ENCODE results near the gene CALY.
A peak's percentile ranks its signal among the peaks of the same experiment; 100 is the strongest.

CALY gene

DNA sequence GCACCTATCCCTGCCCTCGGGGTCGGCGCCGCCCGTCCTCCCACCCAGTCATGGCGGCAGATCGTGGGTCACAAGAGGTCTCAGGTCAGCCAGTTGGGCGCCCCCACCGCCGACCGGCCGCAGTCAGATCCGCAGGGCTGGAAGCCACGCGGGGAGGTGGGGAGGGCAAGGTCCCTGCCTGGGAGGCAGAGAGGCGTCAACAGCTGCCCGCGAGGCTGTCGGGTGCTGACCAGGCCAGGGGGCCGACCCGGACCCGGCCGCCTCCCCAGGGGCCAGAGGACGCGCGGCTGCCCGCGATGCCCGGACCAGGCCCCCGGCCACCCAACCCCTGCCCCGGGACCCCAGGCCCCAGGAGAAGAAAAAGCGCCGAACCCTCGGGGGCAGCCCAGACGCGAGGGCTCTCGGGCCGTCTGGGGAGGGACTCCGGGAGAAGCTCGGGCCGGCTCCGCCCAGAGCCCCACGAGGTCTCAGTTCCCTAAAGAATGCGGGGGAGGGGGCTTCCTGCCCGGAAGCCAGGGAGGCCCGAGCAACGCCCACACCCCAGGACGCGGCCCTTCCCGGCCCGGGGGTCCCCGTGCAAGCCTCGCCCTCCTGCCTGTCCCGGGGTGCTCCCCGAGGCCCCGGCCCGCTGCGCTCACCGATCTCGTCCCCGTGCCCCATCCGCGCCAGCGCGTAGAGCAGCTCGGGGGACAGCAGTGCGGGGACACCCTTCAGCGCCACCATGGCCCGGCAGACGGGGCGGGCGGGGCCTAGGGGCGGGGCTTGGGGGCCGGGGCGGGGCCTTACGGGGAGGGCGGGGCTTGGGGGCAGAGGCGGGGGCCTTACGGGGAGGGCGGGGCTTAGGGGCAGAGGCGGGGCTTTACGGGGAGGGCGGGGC, 20.8 kb upstream of the CALY start, which contains the start of gene FUOM:
Gene FUOM, minus strand, starts transcription at position 735 of the 877 bp plus-strand sequence. Its CDS starts 12 bp downstream, at position 723.
- ChIA-PET POLR2A (interaction anchor here (0.6 to 0.7 kb wide), 2 partner anchors 14 to 1959 kb away, joined by 3 read pairs; no protein-coding TSS in a partner anchor), CTCF (interaction anchor here (1.2 to 3.1 kb wide), 3 partner anchors 11 to 39 kb away, joined by 3 to 16 read pairs (median 4); no protein-coding TSS in a partner anchor)
- DNase-seq (ENCODE audit: extremely low spot score): peak; percentile 96
- no peak for TF ChIP-seq CTCF (IDR thresholded peaks at IDR 0.05; ENCODE audit: control extremely low read depth, extremely low read depth, low read depth, missing control alignments)

DNA sequence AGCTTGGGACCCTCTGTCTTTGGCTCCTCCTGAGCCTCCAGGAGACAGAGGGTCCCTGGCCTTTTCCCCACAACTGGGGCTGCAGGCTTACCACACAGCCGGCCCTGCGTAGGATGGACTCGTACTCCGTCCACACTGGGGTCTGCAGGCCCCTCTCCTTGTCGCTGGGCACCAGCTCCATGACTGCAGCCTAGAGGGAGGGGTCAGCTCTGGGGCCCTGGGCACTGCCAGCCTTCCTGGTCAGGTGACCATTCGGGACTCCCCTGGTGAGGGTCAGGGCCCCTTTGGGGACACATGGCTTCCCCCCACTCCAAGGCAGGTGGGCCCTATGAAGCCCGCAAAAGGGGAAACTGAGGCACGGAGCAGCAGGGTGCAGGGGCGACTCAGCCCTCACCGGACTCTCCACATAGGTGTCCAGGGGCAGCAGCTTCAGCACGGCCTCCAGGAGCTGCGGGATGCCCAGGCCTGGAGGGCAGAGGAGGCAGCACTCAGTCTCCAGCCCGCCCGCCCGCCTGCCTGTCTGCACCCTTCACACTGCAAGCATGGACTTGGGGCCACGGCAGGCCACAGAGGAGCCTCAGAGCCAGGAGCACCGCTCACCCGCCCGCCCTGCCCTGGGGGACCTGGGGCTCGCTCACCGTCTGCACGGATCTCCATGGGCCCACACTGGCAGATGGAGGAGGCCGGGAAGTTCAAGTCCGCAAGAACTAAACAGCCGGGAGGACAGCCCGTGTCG, 20.0 kb upstream of the CALY start:
- CTCF ChIA-PET: interaction anchor here (1.0 to 3.1 kb wide), 5 partner anchors 10 to 110 kb away, joined by 3 to 16 read pairs (median 3); no protein-coding TSS in a partner anchor
- POLR2A ChIA-PET: no interaction called here
- no peak for DNase-seq (ENCODE audit: extremely low spot score)
- no peak for TF ChIP-seq CTCF (IDR thresholded peaks at IDR 0.05; ENCODE audit: control extremely low read depth, extremely low read depth, low read depth, missing control alignments)

- ChIA-PET POLR2A (no interaction called here), CTCF (interaction anchor here (1.0 to 3.1 kb wide), 4 partner anchors 26 to 109 kb away, joined by 3 to 16 read pairs (median 4); no protein-coding TSS in a partner anchor)
- DNase-seq (ENCODE audit: extremely low spot score): no peak
These were observed 19.3 kb upstream of the CALY start for GRCh38 chr10:133355991-133356390.

DNA sequence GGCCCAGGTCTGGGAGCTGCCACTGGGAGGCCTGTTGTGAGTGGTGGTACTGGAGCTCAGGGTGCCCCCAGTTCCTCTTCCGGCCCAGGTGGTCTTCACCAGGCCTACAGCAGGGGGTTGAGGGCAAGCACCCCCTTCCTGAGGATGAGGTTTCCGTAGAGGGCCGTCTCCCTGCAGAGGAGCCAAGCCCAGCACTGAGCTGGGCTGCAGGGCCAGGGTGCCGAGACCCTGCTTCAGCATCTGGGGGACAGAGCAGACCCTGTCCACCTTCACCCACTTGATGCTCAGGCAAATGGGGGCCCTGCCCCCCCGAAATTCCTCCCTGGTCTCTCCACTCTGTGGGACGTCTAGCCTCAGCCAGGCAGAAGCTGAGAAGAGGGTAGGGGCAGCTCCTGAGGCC, 18.6 kb upstream of the CALY start:
- ChIA-PET POLR2A (no interaction called here), CTCF (interaction anchor here (1.3 to 3.1 kb wide), 2 partner anchors 26 to 108 kb away, joined by 3 to 16 read pairs; no protein-coding TSS in a partner anchor)
- DNase-seq (ENCODE audit: extremely low spot score): no peak
- TF ChIP-seq CTCF (IDR thresholded peaks at IDR 0.05; ENCODE audit: control extremely low read depth, extremely low read depth, low read depth, missing control alignments): no peak

More at GRCh38 chr10:133355991-133356390, 19.3 kb upstream of the CALY start:
- no peak for TF ChIP-seq CTCF (IDR thresholded peaks at IDR 0.05; ENCODE audit: control extremely low read depth, extremely low read depth, low read depth, missing control alignments)

GRCh38 chr10:133354672-133355240, 18.1 kb upstream of the CALY start:
- POLR2A ChIA-PET: no interaction called here

More at GRCh38 chr10:133354672-133355240, 18.1 kb upstream of the CALY start:
- TF ChIP-seq CTCF (IDR thresholded peaks at IDR 0.05; ENCODE audit: control extremely low read depth, extremely low read depth, low read depth, missing control alignments): no peak
- no peak for DNase-seq (ENCODE audit: extremely low spot score)
- CTCF ChIA-PET: interaction anchor here (3.1 kb wide), 1 partner anchor 25 kb away, joined by 16 read pairs; no protein-coding TSS in a partner anchor
